ELF-1 (cell line): ENCODE measurements around the gene PRTG.
"Not testable (repeated sequence)": the region's sequence is repeated elsewhere in the genome, so short reads cannot be mapped to it uniquely, and the experiment has no call there.

Experiments
- DNase-seq: peaks from one replicate; pipeline ENCODE4 v3.0.0-alpha.2; 2016; ENCODE audit warnings: low read depth, low spot score

PRTG gene

DNA sequence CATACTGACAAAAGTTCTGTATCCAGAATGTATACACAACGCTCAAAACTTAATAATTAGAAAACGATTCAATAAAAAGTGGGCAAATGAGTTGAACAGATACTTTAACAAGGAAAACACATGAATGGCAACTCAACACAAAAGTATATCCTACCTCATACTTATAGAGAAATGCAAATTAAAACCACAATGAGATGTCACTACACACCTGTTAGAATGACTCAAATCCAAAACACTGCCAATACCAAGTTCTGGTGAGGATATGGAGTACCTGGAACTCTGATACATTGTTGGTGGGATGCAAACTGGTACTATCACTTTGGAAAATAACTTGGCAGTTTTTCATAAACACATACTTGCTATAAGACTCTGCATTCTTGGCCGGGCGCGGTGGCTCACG lies 42.1 kb downstream of the PRTG start:
- DNase-seq, result no peak

DNA sequence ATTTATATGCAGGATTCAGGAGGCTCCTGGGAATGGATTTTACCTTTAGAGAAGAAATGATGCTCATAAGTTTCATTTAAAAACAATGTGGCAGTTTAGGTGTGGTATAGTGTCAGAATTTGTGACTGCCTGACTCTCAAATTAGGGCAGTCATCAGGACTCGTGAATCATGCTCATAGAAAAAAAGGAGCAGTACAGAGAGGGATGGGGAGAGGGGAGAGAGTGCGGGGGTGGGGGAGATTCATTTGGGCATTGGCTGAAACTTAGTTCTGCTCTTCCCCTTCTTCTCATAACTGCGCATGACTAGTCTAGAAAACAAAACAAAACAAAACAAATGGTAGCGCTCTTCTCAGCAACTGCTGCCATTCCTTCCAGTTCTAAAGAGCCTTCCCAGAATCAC lies 44.3 kb downstream of the PRTG start:
- no peak for DNase-seq

DNA sequence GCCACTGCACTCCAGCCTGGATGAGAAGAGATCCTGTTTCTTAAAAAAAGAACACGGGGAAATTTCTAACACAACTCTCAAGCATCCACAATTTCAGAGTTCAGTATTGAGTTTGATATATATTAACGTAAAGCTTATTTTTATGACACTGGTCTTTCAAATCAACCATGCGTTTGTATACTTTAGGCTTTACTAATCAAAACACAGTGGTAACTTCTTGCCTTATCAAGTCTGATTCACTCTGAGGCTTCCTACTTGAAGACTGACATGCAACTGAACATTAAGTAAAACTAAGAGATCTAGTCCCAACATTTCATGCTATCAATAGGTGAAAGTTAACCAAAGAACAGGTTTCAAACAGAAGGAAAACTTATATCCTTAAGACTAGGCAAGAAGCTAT lies 46.7 kb downstream of the PRTG start:
- DNase-seq, result no peak

DNA sequence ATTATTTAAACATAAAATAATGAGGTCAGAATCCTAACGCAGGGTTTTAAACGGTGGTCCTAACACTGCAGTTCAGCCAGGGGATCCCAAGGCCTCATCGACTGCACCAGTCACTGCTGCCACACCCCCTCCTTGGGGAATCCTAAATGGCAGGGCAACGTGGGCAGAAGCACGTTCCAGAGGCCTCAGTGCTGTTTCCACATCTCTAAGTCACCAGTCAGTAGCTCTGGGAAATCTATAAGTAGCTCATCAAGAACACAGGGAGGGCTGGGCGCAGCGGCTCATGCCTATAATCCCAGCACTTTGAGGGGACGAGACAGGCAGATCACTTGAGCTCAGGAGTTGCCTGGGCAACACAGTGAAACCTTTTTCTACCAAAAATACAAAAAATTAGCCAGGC lies 47.5 kb downstream of the PRTG start:
- DNase-seq, result peak; percentile 61

DNA sequence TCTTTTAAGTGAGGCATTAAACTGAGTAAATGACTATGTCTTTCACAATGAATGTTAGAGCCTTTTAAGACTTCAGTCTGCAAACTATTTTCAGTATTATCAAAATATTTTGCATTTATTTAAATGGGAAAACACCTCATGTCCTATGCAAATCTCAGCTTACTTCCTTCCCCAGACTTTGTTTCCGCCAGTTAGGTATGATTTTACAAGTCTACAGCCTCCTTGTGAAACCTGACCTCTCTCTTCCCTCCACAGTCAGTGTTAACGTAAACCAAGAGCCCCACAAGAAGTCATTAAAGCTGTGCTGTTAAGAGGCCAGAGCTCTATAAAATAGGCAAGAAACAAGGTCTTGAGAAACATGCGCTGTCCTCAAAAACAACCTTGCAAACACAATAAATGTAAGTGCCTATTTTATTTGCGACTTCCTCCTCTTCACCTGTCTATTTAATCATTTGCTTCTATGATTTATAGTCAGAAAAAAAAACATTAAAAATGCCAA lies 48.3 kb downstream of the PRTG start:
- DNase-seq, result peak; percentile 43

DNA sequence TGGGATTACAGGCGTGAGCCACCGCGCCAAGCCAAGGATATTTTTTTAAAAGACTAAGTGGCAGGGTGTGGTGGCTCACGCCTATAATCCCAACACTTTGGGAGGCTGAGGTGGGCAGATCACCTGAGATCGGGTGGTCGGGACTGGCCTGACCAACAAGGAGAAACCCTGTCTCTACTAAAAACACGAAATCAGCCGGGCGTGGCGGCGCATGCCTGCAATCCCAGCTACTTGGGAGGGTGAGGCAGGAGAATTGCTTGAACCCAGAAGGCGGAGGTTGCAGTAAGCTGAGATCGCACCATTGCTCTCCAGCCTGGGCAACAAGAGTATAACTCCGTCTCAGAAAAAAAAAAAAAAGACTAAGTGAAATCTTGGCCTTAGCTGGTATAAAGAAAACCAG lies 49.8 kb downstream of the PRTG start:
- DNase-seq, result not testable (repeated sequence)

DNA sequence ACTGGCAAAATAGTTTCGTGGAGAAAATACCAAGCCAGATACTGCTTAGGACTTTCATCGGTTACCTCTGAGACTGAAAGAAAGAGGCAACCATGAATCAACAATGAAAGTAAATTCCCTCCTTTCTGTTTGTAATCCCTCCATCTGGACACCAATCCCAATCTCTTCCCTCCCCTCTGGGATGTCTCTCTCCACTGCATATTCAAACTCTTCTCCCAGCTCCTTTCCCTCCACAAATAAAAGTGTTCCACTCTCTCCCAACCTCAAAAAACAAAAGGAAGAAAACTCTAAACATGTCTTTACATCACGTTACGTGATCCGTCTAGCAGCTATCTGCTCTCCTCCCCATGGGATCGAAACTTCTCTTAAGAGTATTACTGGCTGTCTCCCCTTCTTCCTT lies 55.2 kb downstream of the PRTG start:
- no peak for DNase-seq

DNA sequence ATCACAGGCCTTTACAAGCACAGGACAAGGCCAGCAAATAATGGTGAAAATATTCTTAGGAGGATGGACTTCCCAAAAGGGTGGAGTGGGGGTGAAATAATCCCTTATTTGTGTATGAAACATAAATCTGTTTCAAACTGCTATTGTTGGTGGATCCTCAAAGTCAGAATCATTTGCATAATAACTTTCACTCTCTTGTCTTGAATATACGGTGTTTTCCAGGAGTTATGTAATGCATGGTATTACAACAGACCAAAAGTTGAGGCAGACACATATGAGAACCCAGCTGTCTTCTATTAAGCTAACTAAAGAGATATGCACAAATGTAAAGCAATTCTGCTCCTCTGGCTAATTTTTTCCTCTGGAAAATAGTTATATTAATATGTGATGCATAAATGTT lies 57.7 kb downstream of the PRTG start:
- DNase-seq, result no peak

DNA sequence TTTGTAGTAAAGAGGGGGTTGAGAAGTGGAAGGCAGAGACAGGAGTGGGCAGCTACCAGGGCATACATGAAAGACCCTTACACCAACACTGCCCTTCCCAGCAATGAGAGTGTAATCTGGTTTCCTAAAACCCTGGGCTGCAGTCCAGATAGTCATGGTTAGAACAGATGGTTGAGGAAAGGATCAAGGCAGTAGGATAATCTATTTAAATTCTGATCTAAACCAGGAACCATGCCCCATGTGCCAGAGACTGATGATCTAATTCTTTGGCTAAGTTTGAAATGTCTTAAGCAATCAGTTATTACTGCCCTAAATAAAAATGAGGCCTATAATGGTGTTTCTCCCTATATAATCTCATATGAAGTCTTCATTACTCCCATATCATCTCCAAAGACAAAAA lies 59.6 kb downstream of the PRTG start:
- no peak for DNase-seq

DNA sequence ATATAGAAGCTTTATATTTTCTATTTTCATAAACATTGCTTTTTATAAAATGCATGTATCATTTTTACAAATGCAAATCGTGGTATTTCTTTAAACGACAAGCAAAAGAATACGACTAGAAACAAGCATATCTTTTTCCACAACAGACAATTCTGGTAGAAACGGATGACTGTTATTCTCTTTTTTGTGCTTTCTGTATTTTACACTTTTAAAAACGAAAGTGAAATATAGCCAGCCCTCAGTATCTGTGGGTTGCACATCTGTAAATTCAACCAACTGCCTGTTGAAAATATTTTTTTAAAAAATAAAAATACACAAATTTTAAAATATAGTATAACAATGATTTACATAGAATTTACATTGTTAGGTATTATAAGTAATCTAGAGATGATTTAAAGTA lies 61.3 kb downstream of the PRTG start:
- no peak for DNase-seq

DNA sequence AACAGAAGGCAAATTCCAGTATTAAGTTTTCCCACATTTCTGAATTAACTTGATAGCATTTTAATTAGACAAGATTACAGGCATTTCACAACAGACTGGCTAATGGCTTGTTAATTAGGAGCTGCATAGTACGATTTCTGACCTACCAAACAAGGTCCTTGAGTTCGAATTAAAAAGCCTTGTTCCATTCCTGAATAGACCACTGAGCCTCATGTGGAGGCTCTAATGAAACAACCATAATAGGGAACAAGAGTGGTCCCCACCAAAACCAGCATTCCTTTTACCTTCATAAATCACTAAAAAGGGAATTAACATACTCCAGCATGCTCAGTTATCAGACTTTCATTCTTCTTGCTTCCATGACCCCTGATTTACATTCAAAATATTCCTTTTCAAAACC lies 66.4 kb downstream of the PRTG start:
- DNase-seq, result no peak

DNA sequence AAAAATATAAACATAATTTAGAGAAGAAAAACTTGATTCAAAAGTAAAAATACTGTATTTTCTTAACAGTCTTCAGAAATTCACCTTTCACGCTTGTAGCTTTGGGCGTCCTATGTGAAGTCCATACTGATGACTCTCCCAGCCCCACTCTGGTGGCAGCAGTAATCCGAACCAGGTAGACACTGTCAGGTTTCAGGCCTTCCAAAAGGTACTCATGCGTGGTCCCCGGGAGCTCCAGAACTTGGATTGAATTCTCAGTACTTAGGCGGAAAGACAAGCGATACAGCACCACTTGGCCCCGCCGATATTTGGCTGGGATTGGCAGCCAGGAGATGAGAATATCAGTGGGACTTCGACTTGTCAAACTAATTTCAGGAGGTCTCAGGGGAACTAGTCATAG lies 69.7 kb downstream of the PRTG start:
- no peak for DNase-seq

DNA sequence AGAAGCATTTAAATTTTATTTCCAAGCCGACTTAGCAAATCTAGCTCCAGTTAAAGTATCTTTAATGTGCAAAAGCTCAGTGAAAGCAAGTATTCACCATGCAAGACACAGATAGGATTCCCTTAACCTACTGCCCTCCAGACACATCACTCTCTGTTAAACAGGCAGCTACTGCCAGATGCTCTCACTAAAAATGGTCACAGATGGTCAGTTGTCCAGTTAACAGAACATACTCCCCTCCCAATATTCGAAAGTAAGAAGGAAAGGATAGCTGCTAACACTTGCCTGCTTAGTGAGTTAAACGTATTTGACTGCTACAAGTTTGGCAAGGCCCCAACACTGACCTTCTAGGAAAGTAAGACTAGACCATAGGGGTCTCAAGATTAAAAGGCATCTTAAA lies 73.7 kb downstream of the PRTG start:
- no peak for DNase-seq

DNA sequence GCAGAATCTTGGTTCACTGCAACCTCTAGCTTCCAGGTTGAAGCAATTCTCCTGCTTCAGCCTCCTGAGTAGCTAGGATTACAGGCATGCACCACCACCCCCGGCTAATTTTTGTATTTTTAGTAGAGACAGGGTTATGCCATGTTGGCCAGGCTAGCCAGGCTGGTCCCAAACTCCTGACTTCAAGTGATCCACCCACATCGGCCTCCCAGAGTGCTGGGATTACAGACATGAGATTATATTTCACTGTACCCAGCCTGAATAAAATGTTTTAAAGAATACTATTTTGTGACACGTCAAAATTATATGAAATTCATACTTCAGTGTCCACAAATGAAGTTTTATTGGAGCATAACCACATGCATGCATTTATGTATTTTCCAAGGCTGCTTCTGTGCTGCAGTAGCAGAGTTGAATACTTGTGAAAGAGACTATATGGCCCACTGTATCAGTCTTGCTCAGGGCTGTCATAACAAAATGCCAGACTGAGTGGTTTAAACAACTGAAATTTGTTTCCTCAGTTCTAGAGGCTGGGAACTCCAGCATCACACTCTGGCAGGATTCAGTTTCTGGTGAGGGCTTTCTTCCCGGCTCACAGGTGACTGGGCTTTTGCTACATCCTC lies 77.2 kb downstream of the PRTG start:
- no peak for DNase-seq

DNA sequence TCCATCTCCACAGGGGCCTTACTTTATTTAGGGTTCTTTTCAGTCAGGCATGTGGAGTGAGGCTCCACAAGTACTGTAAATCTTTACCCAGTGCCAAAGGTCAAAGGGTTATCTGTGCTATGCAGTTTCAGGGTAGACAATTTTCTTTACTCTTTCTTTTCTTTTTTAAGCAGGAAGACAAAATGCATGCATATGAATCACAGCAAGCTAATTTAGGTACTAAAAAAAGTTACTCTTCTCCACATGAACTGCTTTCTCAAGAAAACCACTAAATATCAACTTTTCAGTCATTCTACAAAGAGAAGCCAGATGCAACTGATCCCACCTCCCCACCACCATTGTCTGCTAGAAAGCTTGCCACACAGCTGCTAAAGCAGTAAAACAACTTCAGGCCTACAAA lies 81.5 kb downstream of the PRTG start:
- DNase-seq, result peak; percentile 58

DNA sequence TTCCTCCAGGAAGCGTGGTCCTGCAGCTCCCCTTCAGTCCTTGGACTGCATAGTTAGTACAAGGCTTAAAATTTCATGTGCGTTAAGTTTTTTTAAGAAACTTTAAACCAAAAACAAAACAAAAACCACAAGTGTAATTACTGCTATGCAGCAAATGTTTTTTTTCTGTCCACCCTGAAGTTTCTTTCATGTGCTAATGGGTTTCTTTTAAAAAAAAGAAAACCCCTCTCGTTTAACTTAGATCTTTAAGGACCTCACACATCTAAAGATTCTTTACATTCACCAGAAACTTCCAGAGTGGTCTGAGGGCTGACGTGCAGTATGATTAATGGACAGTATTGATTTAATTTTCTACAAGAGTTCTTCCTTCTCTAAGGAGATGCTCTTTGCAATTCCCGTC lies 82.8 kb downstream of the PRTG start:
- DNase-seq, result no peak

DNA sequence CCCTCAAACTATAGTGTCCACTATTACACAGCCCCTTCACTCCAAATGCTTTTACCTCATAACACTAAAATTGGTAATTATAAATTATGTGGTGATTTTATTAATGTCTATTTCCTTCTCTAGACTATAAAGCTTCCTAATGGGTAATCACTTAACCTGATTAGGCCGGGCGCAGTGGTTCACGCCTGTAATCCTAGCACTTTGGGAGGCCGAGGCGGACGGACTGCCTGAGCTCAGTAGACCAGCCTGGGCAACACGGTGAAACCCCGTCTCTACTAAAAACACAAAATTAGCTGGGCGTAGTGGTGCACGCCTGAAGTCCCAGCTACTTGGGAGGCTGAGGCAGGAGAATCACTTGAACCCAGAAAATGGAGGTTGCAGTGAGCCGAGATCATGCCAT lies 83.5 kb downstream of the PRTG start:
- DNase-seq, result no peak

DNA sequence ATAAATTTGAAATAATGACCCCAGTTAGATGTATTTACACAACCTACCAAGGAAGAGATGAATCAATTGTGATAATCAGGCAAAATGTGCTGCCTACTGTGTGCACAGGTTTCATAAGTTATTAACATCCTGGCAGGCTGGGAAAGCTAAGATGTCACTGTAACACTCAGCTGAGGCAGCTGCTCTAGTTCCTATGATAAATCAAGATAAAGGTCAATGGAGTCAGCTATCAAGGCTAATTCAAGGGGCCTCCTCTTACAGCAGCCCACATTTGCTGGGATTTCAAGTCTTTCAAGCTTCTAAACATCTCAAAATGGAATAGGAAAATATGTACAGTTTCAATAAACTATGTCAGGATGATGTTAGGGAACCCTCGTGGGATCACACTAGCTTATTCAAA lies 84.1 kb downstream of the PRTG start:
- no peak for DNase-seq

DNA sequence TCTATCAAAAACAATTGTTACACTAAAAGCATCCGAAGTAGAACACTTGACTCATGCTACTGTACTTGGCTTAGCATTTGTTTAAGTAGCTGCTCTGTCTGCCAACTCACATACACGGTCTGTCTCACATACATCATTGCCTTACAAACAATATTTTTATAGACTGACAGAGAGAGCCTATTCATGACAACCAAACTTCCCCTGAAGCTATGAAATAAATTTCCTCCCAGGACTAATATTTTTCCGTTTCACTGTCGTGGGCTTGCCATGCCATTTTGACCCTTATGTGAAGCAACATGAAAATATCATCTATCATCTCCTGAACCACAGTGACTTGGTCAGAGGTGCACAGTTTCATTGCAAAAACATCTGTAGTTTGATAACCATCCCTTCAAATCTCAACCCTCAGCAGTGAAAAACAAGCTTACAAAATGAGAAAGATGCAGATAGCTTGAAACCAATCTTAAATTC lies 88.4 kb downstream of the PRTG start:
- DNase-seq, result no peak

DNA sequence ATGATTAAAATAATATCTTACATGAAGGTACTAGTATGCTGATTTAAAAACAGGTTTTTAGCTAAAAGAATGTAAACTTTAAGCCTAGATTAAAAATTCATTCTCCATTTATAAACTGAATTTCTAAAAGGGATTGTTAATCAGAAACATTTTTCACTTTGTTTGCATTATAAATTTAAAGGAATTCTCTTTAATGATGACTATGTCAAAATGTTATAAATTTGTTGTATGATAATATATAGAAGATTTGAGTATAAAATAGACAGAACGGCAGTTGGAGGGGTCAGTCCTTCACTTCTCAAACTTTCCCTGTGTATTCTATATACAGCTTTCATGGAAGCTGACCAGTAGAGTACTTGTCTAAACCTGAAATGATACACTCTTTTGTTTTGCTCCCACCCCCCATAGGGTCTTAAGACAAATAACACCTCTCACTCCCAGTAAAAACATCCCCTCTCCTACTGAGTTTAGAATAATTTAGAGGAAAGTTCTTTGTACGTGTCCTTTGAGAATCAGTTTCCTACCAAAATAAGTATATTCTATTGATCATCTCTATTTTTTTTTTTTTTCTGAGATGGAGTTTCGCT lies 90.0 kb downstream of the PRTG start:
- no peak for DNase-seq

DNA sequence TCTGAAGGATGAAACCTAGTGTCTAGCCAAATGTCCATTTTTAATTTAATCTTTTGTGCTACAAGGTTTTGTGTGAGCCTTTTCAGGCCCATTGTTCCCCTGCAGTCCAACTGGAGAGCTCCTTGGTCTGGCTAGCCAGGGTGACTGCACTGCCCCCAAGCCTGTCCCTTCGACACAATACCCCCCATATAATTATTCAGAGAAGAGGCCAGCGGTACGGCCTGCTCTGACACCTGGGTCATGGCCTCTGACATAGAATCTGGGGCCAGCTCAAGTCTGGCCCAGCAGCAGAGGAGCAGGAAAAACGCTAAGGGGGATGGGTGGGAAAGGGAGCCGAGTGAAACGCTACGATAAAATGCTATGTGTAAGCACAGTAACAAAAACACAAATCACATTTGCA lies 90.6 kb downstream of the PRTG start:
- DNase-seq, result peak; percentile 65

DNA sequence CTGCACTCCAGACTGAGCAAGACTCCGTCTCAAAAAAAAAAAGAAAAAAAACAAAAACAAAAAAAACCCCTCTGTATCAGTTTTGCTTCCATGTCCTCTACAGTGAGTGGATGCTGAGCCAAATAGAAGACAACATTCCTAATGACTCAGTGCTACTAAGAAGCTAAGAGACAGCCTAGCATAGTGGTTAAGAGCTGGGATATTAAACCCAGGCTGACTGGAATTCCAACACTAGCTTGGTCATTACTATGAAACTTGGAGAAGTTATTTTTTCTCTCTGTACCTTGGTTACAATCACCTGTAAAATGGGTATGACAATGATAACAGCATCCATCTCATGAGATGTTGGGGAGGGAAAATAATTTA lies 93.9 kb downstream of the PRTG start:
- no peak for DNase-seq

DNA sequence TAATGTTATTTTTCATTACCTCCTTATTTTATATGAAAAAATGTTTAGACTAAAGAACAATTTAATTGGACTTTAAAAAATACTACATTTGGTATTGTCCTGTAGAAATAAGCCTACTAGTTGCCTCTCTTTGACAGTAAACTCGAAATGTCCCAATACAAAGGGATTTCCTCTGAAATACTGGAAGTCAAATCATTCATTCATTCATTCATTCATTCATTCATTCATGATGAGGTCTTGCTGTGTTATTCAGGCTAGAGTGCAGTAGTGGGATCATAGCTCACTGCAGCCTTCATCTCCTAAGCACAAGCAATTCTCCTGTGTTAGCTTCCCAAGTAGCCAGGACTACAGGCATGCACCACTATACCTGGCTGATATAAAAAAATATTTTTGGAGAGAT lies 104.2 kb downstream of the PRTG start:
- DNase-seq, result no peak

DNA sequence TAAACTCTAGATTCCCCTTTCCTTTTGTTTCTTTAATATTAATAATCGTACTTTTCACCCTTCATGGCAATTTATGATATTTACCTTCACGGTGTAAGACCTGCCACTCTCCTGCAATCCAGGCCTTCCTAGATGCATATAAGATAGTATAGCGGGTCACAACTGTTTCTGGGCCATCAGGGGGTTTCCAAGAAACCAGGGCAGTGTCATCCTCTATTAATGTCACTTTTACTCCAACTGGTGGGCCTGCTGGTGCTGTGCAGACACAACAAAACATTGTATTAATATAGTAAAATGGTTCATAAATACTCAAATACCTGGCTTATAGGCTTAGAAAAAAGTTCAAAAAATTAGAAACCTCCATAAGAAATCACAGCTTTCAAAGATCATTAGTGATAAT lies 105.9 kb downstream of the PRTG start:
- no peak for DNase-seq
